Skin of body (tissue), 3 donors: Measurements from ENCODE around the gene ZNF497. TPM values are rescaled to one million over a fixed set of nuclear protein-coding genes. Genes with fewer than 3 reads are reported as not detected.
"Not testable (repeated sequence)": the region's sequence is repeated elsewhere in the genome, so short reads cannot be mapped to it uniquely, and the experiment has no call there.

ENCODE experiments used
- DNase-seq: peaks from one replicate; lab custom pipeline; 2025; lab: John Stamatoyannopoulos, UW
- small RNA-seq: library from RNA; depleted of rRNA; stranded (forward); fragments of <200 nt; gene quantifications from one replicate; pipeline ENCODE3, GENCODE V24; 2014; ENCODE audit warnings: low replicate concordance
- total RNA-seq: library from RNA; depleted of rRNA; stranded (reverse); fragments of >200 nt; gene quantifications from one replicate; pipeline ENCODE4 v1.2.3, GENCODE V29; 2014

Gene ZNF497
- total RNA-seq, 1 donor from 2014 or later: 1.6 TPM

GRCh38 chr19:58310685-58311084 is 51.9 kb downstream of the ZNF497 start:
- DNase-seq: not testable (repeated sequence)

GRCh38 chr19:58307736-58308135 is 54.8 kb downstream of the ZNF497 start:
- DNase-seq: no peak

- DNase-seq: no peak
Measured at GRCh38 chr19:58305932-58306323, 56.6 kb downstream of the ZNF497 start.

GRCh38 chr19:58305065-58305931 is 57.3 kb downstream of the ZNF497 start, which contains the start of gene ERVK3-1:
Gene ERVK3-1, plus strand, starts transcription at chr19:58305377. Its CDS starts 6,792 bp downstream, at chr19:58312169.
- DNase-seq: peak; percentile 95

GRCh38 chr19:58304748-58305064 is 57.8 kb downstream of the ZNF497 start:
- no peak for DNase-seq

Small RNA genes lying within 50 kb of the gene (small RNA-seq; reads per million reads assigned to genes)
- gene MIR4754 (not detected), gene MIR6806 (0.17 reads per million), gene RNA5SP473 (not detected)

Other genes with a start within 250 kb of the ZNF497 start
- 11.8 TPM for gene ZNF329, start 212.0 kb downstream of the ZNF497 start, total RNA-seq
- gene ZNF274, start 179.7 kb downstream of the ZNF497 start, total RNA-seq: 14.0 TPM
- 31.3 TPM for gene ZNF544, start 133.8 kb downstream of the ZNF497 start, total RNA-seq
- 6.7 TPM for gene ZNF8, start 83.8 kb downstream of the ZNF497 start, total RNA-seq
- gene ERVK3-1, start 57.4 kb downstream of the ZNF497 start, total RNA-seq: 38.9 TPM
- gene ZSCAN22, start 35.8 kb downstream of the ZNF497 start, total RNA-seq: 2.8 TPM
- gene A1BG, start 9.3 kb downstream of the ZNF497 start, total RNA-seq: 5.1 TPM
- 0.69 TPM for gene ZNF837, start 18.3 kb upstream of the ZNF497 start, total RNA-seq
- gene RPS5, start 24.5 kb upstream of the ZNF497 start, total RNA-seq: 1,739 TPM
- 0.99 TPM for gene RNF225, start 32.9 kb upstream of the ZNF497 start, total RNA-seq
- gene ZNF584, start 45.9 kb upstream of the ZNF497 start, total RNA-seq: 8.4 TPM
- gene ZNF132, start 77.4 kb upstream of the ZNF497 start, total RNA-seq: 3.6 TPM
- 5.6 TPM for gene ZNF324B, start 88.9 kb upstream of the ZNF497 start, total RNA-seq
- 9.5 TPM for gene ZNF324, start 104.3 kb upstream of the ZNF497 start, total RNA-seq
- 4.6 TPM for gene ZNF446, start 113.6 kb upstream of the ZNF497 start, total RNA-seq
- gene SLC27A5, start 149.2 kb upstream of the ZNF497 start, total RNA-seq: 4.4 TPM
- gene ZBTB45, start 157.1 kb upstream of the ZNF497 start, total RNA-seq: 3.7 TPM
- 214 TPM for gene TRIM28, start 181.3 kb upstream of the ZNF497 start, total RNA-seq
- gene CHMP2A, start 192.4 kb upstream of the ZNF497 start, total RNA-seq: 49.3 TPM
- 42.7 TPM for gene UBE2M, start 195.9 kb upstream of the ZNF497 start, total RNA-seq
- 11.0 TPM for gene MZF1, start 210.6 kb upstream of the ZNF497 start, total RNA-seq